RPMI7951 (cell line): ENCODE results near the gene TERC. TPM values are rescaled to one million over a fixed set of nuclear protein-coding genes. Genes with fewer than 3 reads are reported as not detected.

Source experiments
- total RNA-seq: library from RNA; depleted of rRNA; stranded (reverse); fragments of >200 nt; shearing (Covaris generic); gene quantifications from 2 replicates; pipeline ENCODE4 v1.2.3, GENCODE V29; 2014; rRNA removed

The TERC gene
- total RNA-seq, 1 experiment from 2014 or later, result 45.8 TPM

Other genes with a start within 250 kb of the TERC start
- 12.3 and 13.3 TPM in 2 replicates for gene MECOM, start 101.3 kb downstream of the TERC start, total RNA-seq
- gene ACTRT3, start 4.5 kb upstream of the TERC start, total RNA-seq, result 1.3 and 1.6 TPM in 2 replicates
- gene MYNN, start 8.3 kb upstream of the TERC start, total RNA-seq, result 23.8 and 27.0 TPM in 2 replicates
- gene LRRIQ4, start 47.8 kb upstream of the TERC start, total RNA-seq, result not detected in 2 replicates
- 8.5 and 9.4 TPM in 2 replicates for gene LRRC34, start 47.8 kb upstream of the TERC start, total RNA-seq
- not detected in 2 replicates for gene LRRC31, start 104.9 kb upstream of the TERC start, total RNA-seq
- not detected in 2 replicates for gene SAMD7, start 146.5 kb upstream of the TERC start, total RNA-seq
- 21.3 and 25.8 TPM in 2 replicates for gene SEC62, start 201.7 kb upstream of the TERC start, total RNA-seq